ENCODE data around the gene SUGP2.

Gene SUGP2

DNA sequence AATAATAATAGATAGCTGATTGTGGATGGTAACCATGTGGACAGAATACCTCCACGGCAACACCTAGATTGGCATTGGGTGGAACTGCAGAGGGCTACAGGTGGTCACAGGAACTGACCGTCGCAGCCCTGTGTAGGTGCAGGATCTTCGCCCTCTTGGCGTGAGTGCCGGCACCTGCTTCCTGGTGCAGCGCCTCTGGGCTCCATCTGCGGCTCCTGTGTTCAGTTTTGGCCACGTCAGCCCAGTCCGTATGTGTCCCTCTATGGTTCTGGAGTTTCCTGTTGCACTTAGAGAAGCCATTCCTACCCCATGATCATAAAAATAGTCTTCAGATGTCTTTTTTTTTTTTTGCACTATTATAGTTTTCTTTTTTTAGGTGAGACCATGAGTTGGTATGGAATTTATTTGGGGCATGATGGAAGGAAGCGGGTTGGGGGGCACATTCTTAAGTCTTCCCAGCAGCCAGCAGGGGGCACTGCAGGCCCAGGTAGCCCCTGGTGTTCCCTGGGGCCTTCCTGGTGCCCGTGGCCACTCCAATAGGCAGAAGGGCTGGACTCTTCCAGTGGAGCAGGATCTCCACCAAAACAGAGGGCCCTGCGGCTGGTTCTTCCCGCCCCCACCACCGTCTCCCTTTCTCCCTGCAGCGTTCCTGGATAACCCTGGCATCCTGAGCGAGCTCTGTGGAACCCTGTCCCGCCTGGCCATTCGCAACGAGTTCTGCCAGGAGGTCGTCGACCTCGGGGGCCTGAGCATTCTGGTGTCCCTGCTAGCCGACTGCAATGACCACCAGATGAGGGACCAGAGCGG is 20.4 kb upstream of the SUGP2 start:
- no peak overlapping the region for H3K4me3 ChIP-seq (ENCODE audit: low read depth, low read length)
- TF ChIP-seq, protein P1, sequence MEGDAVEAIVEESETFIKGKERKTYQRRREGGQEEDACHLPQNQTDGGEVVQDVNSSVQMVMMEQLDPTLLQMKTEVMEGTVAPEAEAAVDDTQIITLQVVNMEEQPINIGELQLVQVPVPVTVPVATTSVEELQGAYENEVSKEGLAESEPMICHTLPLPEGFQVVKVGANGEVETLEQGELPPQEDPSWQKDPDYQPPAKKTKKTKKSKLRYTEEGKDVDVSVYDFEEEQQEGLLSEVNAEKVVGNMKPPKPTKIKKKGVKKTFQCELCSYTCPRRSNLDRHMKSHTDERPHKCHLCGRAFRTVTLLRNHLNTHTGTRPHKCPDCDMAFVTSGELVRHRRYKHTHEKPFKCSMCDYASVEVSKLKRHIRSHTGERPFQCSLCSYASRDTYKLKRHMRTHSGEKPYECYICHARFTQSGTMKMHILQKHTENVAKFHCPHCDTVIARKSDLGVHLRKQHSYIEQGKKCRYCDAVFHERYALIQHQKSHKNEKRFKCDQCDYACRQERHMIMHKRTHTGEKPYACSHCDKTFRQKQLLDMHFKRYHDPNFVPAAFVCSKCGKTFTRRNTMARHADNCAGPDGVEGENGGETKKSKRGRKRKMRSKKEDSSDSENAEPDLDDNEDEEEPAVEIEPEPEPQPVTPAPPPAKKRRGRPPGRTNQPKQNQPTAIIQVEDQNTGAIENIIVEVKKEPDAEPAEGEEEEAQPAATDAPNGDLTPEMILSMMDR (IDR thresholded peaks at IDR 0.05; ENCODE audit: borderline replicate concordance, insufficient read depth, low read depth, low read length) = peak; percentile 76

DNA sequence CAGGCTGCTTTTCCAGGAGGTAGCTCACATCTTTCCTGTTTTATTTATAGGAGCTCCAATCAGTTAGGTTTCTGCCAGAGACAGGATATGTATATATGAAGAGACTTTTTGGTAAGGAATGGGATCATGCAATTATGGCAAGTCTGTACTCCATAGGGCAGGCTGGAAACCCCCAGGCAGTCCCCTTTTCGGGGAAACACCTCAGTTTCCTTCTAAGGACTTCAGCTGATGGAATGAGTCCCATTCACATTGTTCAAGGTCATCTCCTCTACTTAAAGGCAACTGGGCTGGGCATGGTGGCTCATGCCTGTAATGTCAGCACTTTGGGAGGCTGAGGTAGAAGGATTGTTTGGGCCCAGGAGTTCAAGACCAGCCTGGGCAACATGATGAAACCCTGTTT is 19.6 kb upstream of the SUGP2 start:
- no peak overlapping the region for H3K4me3 ChIP-seq (ENCODE audit: low read depth, low read length)
- TF ChIP-seq, protein P1 (IDR thresholded peaks at IDR 0.05; ENCODE audit: borderline replicate concordance, insufficient read depth, low read depth, low read length) = no peak

DNA sequence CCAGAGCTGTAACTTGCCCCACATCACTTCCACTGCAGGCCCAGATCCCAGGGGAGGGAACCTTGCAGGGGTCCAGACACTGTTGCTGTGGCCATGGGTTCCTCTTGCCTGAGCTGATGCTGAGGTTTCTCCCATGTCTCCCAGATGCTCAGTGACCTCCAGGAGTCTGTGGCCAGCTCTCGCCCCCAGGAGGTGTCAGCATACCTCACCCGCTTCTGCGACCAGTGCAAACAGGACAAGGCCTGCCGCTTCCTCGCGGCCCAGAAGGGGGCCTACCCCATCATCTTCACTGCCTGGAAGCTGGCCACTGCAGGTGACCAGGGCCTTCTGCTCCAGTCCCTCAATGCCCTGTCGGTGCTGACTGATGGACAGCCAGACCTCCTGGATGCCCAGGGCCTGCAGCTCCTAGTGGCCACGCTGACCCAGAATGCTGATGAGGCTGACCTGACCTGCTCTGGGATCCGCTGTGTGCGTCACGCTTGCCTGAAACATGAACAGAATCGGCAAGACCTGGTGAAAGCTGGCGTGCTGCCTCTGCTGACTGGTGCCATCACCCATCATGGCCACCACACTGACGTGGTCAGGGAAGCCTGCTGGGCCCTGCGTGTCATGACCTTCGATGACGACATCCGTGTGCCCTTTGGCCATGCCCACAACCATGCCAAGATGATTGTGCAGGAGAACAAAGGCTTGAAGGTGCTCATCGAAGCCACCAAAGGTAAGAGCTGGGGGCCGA is 18.3 kb upstream of the SUGP2 start:
- TF ChIP-seq, protein P1 (IDR thresholded peaks at IDR 0.05; ENCODE audit: borderline replicate concordance, insufficient read depth, low read depth, low read length) = no peak
- H3K4me3 ChIP-seq (ENCODE audit: low read depth, low read length) = no peak overlapping the region

DNA sequence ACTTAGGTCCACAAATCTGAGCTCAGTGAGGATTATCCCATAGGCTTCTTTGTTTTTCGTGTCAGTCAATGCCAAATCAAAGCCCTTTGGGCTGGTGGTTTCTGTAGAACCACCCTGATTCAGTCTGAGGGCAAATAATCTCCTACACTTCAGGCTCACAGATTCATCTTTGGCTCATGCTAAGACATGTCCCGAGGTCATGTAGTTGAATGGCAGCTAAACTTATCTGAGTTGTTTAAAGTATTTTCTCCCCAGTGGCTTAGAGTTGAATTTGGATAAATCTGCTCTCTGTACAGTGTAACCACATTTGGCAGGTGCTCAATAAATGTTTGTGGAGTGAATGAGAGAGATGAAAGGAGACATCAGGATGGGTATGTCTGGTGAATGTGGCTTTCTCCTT is 17.4 kb upstream of the SUGP2 start:
- TF ChIP-seq, protein P1 (IDR thresholded peaks at IDR 0.05; ENCODE audit: borderline replicate concordance, insufficient read depth, low read depth, low read length) = no peak

DNA sequence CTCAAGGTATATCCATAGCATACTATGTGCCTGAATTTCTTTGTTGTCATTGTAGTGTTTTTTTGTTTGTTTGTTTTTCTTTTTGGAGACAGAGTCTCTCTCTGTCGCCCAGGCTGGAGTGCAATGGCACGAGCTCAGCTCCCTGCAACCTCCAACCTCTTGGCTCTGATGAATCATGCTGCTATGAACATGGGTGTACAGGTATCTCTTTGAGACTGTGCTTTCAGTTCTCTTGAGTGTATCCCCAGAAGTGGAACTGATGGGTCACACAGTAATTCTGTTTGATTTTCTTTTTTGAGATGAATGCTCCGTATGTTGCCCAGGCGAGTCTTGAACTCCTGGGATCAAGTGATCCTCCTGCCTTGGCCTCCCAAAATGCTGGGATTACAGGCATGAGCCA is 16.8 kb upstream of the SUGP2 start:
- H3K4me3 ChIP-seq (ENCODE audit: low read depth, low read length) = no peak overlapping the region
- TF ChIP-seq, protein P1 (IDR thresholded peaks at IDR 0.05; ENCODE audit: borderline replicate concordance, insufficient read depth, low read depth, low read length) = no peak

More for the DNA sequence above, 17.4 kb upstream of the SUGP2 start:
- H3K4me3 ChIP-seq (ENCODE audit: low read depth, low read length) = no peak overlapping the region

DNA sequence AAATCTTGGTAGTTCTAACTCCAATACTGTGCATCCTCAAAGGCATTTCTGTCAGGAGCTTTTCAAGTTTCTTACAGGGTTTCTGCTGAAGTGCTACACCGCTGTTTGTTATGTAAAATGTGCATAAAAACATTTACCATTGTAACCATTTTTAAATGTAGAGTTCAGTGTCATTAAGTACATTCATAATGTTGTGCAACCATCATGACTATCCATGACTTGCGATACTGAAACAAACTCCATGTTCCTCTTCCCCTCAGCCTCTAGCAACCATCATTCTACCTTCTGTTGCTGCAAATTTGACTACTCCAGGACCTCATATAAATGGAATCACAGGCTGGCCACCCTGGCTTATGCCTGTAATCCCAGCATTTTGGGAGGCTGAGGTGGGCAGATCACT is 16.1 kb upstream of the SUGP2 start:
- TF ChIP-seq, protein P1 (IDR thresholded peaks at IDR 0.05; ENCODE audit: borderline replicate concordance, insufficient read depth, low read depth, low read length) = no peak

More for the DNA sequence above, 16.1 kb upstream of the SUGP2 start:
- no peak overlapping the region for H3K4me3 ChIP-seq (ENCODE audit: low read depth, low read length)
